Erythroblast (primary cell): ENCODE data around the gene GATA2.

Experiments
- DNase-seq, 2 experiments: peaks; one replicate each; lab custom pipeline; 2025; lab: John Stamatoyannopoulos, UW
- GATA1 ChIP-seq: IDR thresholded peaks from 2 replicates; pipeline ENCODE4 v1.6.1; 2011; ENCODE audit warnings: low read depth, mild to moderate bottlenecking, control low read depth, low read length, moderate library complexity
- POLR2A ChIP-seq: IDR thresholded peaks from 2 replicates; pipeline ENCODE4 v1.6.1; 2011; ENCODE audit warnings: mild to moderate bottlenecking, low read length

Gene GATA2

DNA sequence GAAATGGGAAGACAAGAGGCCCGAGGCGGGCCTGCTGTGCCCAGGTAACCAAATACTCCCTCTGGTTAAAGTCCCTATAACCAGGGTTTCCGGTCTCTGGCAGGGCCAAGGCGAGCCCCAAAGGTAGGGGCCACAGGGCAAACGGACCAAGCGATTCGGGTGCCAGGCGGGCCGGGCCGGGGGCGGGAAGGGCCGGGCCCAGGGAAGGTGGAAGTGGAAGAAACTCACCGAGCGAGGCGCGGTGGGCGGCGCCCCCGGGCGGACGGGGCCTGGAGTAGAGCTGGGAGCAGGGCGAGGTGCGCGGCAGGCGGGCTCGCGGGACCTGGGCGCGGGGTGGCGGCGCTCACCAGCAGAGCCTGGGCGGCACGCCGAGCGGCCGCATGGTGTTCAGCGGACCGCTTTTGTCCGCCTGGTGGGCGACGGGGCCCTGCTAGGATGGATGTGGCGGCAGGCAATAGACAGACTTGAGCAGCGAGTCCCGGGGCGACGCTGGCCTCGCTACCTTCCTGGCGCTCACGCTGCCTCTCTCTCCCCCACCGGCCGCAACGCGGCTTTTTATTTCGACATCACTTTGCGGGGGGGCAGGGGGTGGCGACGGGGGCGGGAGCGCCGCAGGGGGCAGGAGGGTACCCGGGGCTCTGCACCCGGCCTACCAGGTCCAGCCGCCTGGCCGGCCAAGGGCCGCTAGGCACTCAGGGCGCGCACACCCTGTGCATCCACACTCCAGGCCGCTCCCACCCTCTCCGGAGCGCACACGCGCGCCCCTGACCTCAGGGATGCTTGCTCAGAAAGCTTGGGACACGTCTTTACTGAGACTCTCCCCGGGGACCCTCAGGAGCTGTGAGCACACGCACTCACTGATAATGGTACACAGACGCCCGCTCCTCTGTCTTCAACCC, at the start of gene GATA2:
GATA2 (minus strand) TSS at position 531 of the 899 bp plus-strand sequence. CDS start 6,170 bp downstream, outside the sequence.
- peak; percentile 80 to 90 for DNase-seq
- TF ChIP-seq GATA1 (no peak), POLR2A (peak; percentile 58)

GRCh38 chr3:128541246-128541645, 48.2 kb upstream of the GATA2 start:
- TF ChIP-seq POLR2A (no peak), GATA1 (no peak)

DNA sequence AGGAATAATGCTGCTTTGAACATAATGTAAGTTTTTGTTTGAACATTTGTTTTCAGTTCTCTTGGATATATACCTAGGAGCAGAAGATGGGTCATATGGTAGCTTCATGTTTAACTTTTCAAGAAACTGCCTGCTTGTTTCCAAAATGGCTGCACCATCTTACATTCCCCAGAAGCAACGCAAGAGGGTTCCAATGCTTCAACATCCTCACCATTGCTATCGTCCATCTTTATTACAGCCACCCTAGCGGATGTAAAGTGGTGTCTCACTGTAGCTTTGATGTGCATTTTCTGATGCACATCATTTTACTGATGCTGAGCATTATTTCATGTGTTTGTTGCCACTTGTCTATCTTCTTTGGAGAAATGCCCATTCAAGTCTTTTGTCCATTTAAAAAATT, 46.4 kb upstream of the GATA2 start:
- TF ChIP-seq GATA1, result no peak
- TF ChIP-seq POLR2A, result no peak

More at GRCh38 chr3:128541246-128541645, 48.2 kb upstream of the GATA2 start:
- no peak for DNase-seq

DNA sequence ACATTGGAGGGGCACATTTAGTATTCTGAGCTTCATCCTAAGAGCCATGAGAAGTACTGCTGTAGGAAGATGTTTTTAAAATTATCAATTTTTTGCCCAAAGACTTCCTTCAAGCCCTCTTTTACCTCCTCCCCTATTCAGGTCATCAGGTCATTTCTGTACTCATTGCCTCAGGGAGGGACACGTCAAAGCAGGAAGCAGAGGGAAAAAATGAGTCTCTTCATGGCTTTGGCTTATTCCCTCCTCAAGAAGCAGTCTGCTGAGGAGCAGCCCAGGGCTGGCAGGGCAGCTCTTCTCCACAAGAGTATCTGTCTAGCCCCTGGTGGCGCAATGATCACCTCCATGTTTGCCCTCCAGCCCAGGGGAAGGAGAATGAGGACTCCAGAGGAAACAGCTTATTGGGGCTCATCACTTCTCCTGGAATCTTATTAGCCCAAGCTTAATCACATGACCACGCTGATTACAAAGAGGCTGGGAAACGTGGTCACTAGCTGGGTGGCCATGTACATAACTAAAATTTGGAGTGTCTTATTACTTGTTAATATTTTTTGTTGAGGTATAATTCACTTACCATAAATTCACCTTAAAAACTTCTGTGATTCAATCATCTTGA, 44.2 kb upstream of the GATA2 start:
- TF ChIP-seq GATA1 (no peak), POLR2A (no peak)

More for the DNA sequence above, 46.4 kb upstream of the GATA2 start:
- DNase-seq, result no peak

GRCh38 chr3:128532012-128532983, 39.3 kb upstream of the GATA2 start:
- TF ChIP-seq POLR2A (no peak), GATA1 (no peak)
- DNase-seq, result no peak

More for the DNA sequence above, 44.2 kb upstream of the GATA2 start:
- no peak for DNase-seq

- no peak for TF ChIP-seq GATA1
- TF ChIP-seq POLR2A, result no peak
- DNase-seq, result no peak
These were observed 31.6 kb upstream of the GATA2 start for GRCh38 chr3:128524374-128525299.

DNA sequence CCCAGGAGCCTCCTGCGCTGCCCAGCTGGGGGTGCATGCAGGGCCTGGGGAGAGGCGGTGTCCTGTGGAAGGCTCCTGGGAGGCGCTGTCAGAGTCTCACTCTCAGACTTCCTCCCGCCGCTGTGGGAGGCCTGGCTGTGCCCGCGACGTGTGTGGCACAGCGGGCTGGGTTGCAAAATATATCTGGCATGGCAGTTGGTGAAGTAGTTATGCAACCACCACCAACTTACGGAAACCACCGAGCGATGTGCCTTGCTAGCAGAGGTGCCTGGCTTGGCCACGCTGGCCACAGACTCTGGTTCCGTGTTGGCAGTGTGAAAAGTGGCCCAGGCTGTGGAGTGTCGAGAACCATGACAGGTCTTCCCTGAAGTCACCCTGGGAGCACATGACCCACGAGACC, 30.6 kb upstream of the GATA2 start:
- no peak for DNase-seq
- TF ChIP-seq POLR2A (no peak), GATA1 (no peak)

DNA sequence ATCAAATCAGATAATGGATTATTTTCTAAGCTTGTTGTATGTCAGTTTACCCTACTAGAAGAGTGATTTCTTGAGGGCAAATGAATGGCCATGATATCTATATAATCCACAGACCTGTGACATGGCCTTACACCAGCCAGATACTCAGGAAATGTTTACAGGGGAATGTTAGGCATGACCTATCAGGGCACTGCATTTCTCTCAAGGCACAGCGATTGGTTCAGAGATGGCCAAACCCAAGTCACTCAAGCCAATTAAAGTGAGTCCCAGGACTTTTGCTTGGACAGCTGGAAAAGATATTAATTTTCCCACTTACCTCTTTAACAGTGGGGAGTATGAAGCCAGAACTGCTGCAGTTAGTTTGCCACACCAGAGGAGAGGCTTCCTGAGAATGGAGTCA, 28.7 kb upstream of the GATA2 start:
- TF ChIP-seq POLR2A (no peak), GATA1 (no peak)
- DNase-seq, result no peak

- TF ChIP-seq GATA1 (no peak), POLR2A (no peak)
- no peak for DNase-seq
These were observed 25.8 kb upstream of the GATA2 start for GRCh38 chr3:128518587-128519490.

DNA sequence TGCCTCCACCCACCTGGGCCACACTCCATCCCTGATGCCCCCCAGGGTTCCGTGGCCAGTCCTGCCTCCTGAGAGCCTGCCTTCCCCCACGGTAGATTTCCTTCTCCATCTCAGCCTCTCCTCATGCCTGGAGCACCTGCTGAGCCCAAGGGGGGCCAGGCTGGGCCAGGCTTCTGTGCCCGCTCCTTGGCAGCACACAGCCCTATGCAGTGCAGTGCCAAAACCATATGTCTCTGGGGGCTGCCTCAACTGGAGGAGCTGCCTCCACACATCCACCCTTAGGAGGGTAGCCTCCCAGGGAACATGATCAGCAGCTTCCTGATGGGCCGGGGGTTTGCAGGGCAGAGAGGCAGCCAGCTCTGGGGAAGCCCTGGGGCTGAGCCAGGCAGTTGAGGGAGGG, 24.6 kb upstream of the GATA2 start:
- DNase-seq, result no peak
- TF ChIP-seq POLR2A, result no peak
- TF ChIP-seq GATA1, result no peak

- DNase-seq, result no peak
- TF ChIP-seq GATA1 (no peak), POLR2A (no peak)
These were observed 23.0 kb upstream of the GATA2 start for GRCh38 chr3:128515967-128516366.

DNA sequence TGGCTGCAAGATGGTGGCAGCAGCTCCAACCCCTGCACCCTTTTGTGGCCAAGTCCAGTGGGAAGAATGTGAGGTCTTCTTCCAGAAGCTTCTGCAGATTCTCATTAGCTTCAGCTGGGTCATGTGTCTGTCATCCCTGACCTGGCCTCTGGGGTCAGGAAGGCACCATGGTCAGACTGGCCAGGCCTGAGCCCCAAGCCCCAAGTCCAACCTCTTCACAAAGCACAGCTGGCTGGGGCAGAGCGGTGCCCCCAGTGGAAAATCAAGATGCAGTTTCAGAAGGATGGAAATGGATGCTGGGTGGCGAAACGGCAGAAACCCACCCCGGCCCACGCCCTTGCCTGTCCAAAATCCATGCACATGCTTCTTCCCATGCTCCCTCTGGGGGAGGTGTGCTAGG, 15.9 kb upstream of the GATA2 start:
- DNase-seq, result no peak
- TF ChIP-seq GATA1 (no peak), POLR2A (no peak)
